ENCODE results near the gene OSBPL8. TPM values are rescaled to one million over a fixed set of nuclear protein-coding genes. Genes with fewer than 3 reads are reported as not detected.

The OSBPL8 gene
- total RNA-seq, 1 donor = 204 TPM

DNA sequence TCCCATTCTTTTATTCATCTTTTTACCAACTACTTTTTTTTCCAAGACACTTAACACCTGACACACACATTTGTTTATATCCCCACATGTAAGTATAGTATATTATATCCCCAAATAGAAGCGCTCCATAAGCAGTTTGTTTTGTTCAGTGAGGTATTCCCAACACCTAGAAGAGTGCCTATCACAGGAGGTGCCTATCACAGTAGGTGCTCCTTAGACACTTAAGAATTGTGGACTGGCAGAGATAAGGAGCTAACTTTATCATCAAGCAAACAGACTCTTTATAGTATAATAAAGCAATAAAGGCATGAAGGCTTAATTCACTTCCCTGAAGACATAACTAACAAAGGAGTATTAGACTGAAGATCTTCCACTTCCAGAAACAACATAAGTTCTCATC is 29.1 kb downstream of the OSBPL8 start:
- H3K36me3 ChIP-seq (ENCODE audit: insufficient read depth, low read length) = peaks cover 3% of the 10 kb centered on the region
- H3K4me2 ChIP-seq (ENCODE audit: insufficient read depth, low read length) = no peak overlapping the region
- H2AFZ ChIP-seq (ENCODE audit: low read length) = no peak overlapping the region
- TF ChIP-seq, protein P1, sequence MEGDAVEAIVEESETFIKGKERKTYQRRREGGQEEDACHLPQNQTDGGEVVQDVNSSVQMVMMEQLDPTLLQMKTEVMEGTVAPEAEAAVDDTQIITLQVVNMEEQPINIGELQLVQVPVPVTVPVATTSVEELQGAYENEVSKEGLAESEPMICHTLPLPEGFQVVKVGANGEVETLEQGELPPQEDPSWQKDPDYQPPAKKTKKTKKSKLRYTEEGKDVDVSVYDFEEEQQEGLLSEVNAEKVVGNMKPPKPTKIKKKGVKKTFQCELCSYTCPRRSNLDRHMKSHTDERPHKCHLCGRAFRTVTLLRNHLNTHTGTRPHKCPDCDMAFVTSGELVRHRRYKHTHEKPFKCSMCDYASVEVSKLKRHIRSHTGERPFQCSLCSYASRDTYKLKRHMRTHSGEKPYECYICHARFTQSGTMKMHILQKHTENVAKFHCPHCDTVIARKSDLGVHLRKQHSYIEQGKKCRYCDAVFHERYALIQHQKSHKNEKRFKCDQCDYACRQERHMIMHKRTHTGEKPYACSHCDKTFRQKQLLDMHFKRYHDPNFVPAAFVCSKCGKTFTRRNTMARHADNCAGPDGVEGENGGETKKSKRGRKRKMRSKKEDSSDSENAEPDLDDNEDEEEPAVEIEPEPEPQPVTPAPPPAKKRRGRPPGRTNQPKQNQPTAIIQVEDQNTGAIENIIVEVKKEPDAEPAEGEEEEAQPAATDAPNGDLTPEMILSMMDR (IDR thresholded peaks at IDR 0.05; ENCODE audit: extremely low read depth, low read depth, low read length) = no peak
- H3K27ac ChIP-seq (ENCODE audit: low read depth, low read length) = no peak overlapping the region
- no peak overlapping the region for H3K4me3 ChIP-seq (ENCODE audit: insufficient read depth, low read length)
- H3K79me2 ChIP-seq (ENCODE audit: insufficient read depth, low read length) = peaks cover 74% of the 10 kb centered on the region
- no peak for DNase-seq (ENCODE audit: insufficient read length, low spot score, missing footprints)
- H3K27me3 ChIP-seq (ENCODE audit: insufficient read depth, low read length) = no peaks in the 10 kb centered on the region
- no peaks in the 10 kb centered on the region for H3K9me3 ChIP-seq (ENCODE audit: low read depth, low read length)
- no peaks in the 10 kb centered on the region for H3K4me1 ChIP-seq (ENCODE audit: insufficient read depth, low read length)
- H4K20me1 ChIP-seq (ENCODE audit: insufficient read depth, low read length) = peaks cover 9% of the 10 kb centered on the region

DNA sequence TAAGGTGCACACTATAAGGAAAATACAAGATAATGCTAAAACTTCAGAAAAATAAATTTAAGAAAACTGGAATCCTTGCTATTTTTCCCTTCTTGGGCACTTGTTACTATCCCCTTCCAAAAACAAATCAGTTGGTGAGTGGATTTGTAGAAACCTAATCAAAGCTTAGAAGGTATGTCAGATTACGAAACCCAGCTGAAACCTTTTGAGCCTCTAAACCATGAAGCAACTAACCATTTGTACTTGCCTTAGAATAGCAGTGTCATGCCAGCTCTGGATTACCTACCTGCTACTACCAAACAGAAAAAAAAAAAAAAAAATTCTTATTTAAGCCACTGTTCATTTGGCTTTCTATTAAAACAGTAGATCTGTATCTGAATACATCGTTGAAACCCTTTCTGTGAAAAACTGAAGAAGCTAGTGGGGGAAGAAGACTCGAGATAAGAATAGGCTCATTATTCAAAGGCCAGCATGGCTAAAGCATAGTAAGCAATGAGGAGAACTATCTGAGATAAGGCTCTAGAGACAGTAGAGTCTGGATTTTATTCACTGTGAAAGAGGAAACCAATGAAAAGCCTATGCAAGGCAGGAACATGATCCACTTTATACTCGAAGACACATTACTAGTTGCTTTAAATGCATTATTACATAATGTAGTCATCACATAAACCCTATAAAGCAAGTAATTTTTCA is 30.2 kb downstream of the OSBPL8 start:
- peak; percentile 25 for DNase-seq (ENCODE audit: insufficient read length, low spot score, missing footprints)
- no peak overlapping the region for H2AFZ ChIP-seq (ENCODE audit: low read length)
- H3K36me3 ChIP-seq (ENCODE audit: insufficient read depth, low read length) = peaks cover 3% of the 10 kb centered on the region
- no peak overlapping the region for H3K27ac ChIP-seq (ENCODE audit: low read depth, low read length)
- no peaks in the 10 kb centered on the region for H3K4me1 ChIP-seq (ENCODE audit: insufficient read depth, low read length)
- peaks cover 70% of the 10 kb centered on the region for H3K79me2 ChIP-seq (ENCODE audit: insufficient read depth, low read length)
- peaks cover 4% of the 10 kb centered on the region for H4K20me1 ChIP-seq (ENCODE audit: insufficient read depth, low read length)
- H3K4me2 ChIP-seq (ENCODE audit: insufficient read depth, low read length) = no peak overlapping the region
- TF ChIP-seq, protein P1 (IDR thresholded peaks at IDR 0.05; ENCODE audit: extremely low read depth, low read depth, low read length) = no peak
- H3K27me3 ChIP-seq (ENCODE audit: insufficient read depth, low read length) = no peaks in the 10 kb centered on the region
- no peak overlapping the region for H3K4me3 ChIP-seq (ENCODE audit: insufficient read depth, low read length)
- H3K9me3 ChIP-seq (ENCODE audit: low read depth, low read length) = no peaks in the 10 kb centered on the region

- Histone ChIP-seq H3K27ac (ENCODE audit: low read depth, low read length) (no peak overlapping the region), H3K27me3 (ENCODE audit: insufficient read depth, low read length) (no peaks in the 10 kb centered on the region), H3K4me1 (ENCODE audit: insufficient read depth, low read length) (no peaks in the 10 kb centered on the region), H3K9me3 (ENCODE audit: low read depth, low read length) (no peaks in the 10 kb centered on the region), H3K36me3 (ENCODE audit: insufficient read depth, low read length) (peaks cover 3% of the 10 kb centered on the region), H3K4me2 (ENCODE audit: insufficient read depth, low read length) (no peak overlapping the region), H4K20me1 (ENCODE audit: insufficient read depth, low read length) (no peaks in the 10 kb centered on the region), H3K79me2 (ENCODE audit: insufficient read depth, low read length) (peaks cover 74% of the 10 kb centered on the region), H2AFZ (ENCODE audit: low read length) (no peak overlapping the region), H3K4me3 (ENCODE audit: insufficient read depth, low read length) (no peak overlapping the region)
- TF ChIP-seq, protein P1 (IDR thresholded peaks at IDR 0.05; ENCODE audit: extremely low read depth, low read depth, low read length) = no peak
- no peak for DNase-seq (ENCODE audit: insufficient read length, low spot score, missing footprints)
Observed at GRCh38 chr12:76523408-76523807, 36.2 kb downstream of the OSBPL8 start.

DNA sequence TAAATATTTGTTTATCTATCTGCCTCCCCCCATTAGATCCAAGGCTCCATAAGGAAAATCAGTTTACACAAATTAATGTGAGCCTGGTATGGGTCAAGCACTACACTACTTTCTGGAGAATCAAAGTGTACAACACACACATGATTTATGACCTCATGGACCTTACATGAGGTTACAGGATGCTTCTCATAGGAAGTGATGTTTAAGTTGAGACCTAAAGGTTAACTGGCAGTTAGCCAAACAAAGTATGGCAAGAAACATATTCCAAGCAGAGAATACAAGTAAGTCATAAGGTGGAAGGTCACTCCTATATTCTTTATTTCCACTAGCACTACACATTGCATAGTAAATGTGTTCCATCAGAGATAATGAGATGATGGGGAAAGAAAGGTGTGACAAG is 39.2 kb downstream of the OSBPL8 start:
- TF ChIP-seq, protein P1 (IDR thresholded peaks at IDR 0.05; ENCODE audit: extremely low read depth, low read depth, low read length) = no peak
- DNase-seq (ENCODE audit: insufficient read length, low spot score, missing footprints) = no peak

More for the DNA sequence above, 39.2 kb downstream of the OSBPL8 start:
- no peaks in the 10 kb centered on the region for H3K9me3 ChIP-seq (ENCODE audit: low read depth, low read length)
- no peak overlapping the region for H3K27ac ChIP-seq (ENCODE audit: low read depth, low read length)
- H4K20me1 ChIP-seq (ENCODE audit: insufficient read depth, low read length) = no peaks in the 10 kb centered on the region
- no peaks in the 10 kb centered on the region for H3K27me3 ChIP-seq (ENCODE audit: insufficient read depth, low read length)
- H2AFZ ChIP-seq (ENCODE audit: low read length) = no peak overlapping the region
- H3K4me1 ChIP-seq (ENCODE audit: insufficient read depth, low read length) = no peaks in the 10 kb centered on the region
- no peaks in the 10 kb centered on the region for H3K36me3 ChIP-seq (ENCODE audit: insufficient read depth, low read length)
- no peak overlapping the region for H3K4me3 ChIP-seq (ENCODE audit: insufficient read depth, low read length)
- no peak overlapping the region for H3K4me2 ChIP-seq (ENCODE audit: insufficient read depth, low read length)
- peaks cover 81% of the 10 kb centered on the region for H3K79me2 ChIP-seq (ENCODE audit: insufficient read depth, low read length)
